HepG2 (cell line): ENCODE measurements around the gene CENPP. TPM values are rescaled to one million over a fixed set of nuclear protein-coding genes. Genes with fewer than 3 reads are reported as not detected.

ENCODE experiments used
- ATAC-seq: fragments of 200-7000 bp; cut with Tn5 transposase; 3 replicates; pipeline ENCODE4 v1.9.1; 2020; ENCODE audit warnings: mild to moderate bottlenecking, moderate library complexity
- BruUV-seq: library from RNA; stranded (reverse); fragments of 400-500 nt; replicated peaks from 2 replicates; lab custom pipeline; 2021; lab: Mats Ljungman, UMichigan
- CTCF ChIA-PET: fragments of 300-600 bp; formaldehyde crosslinking; extraction: SDS; loops from one replicate; lab custom pipeline; 2021; ENCODE audit warnings: low total read pairs, inconsistent platforms, low intra/inter-chr PET ratio; lab: Yijun Ruan, JAX
- POLR2A ChIA-PET: fragments of 350-600 bp; sonication (Branson Sonifier 250); formaldehyde crosslinking; loops from one replicate; lab custom pipeline; 2020; ENCODE audit warnings: antibody characterized with exemption, inconsistent platforms; lab: Yijun Ruan, JAX
- DNase-seq: peaks from one replicate; pipeline ENCODE4 v3.0.0-alpha.2; 2015; ENCODE audit warnings: low spot score
- FAIRE-seq: peaks from 3 replicates; lab custom pipeline; 2011; peaks lifted over from hg19 to GRCh38; lab: Jason Lieb, UNC
- H2AFZ ChIP-seq: one replicate; pipeline ENCODE4 v1.6.1; 2011; ENCODE audit warnings: low read length, inconsistent platforms
- H3K27ac ChIP-seq: fragments of 300-600 bp; 3 replicates; pipeline ENCODE4 v1.8.0; 2011; ENCODE audit warnings: mixed run types, mild to moderate bottlenecking, mixed read lengths, low read length, inconsistent platforms; ENCODE audit not compliant: insufficient read depth; ENCODE audit errors: extremely low read length
- H3K27me3 ChIP-seq, 2 experiments: fragments of 200-600 bp in 1 of 2; 2 replicates in 1 of 2; 3 replicates in 1 of 2; pipeline versions ENCODE4 v1.6.0 to v1.8.0; 2011; ENCODE audit warnings: low read length in 2 of 2, mild to moderate bottlenecking in 2 of 2, moderate library complexity in 2 of 2, inconsistent platforms in 1 of 2; ENCODE audit not compliant: insufficient read depth in 2 of 2, control insufficient read depth in 1 of 2
- H3K36me3 ChIP-seq, 2 experiments: fragments of 200-600 bp in 1 of 2; replicated peaks in 1 of 2; 2 replicates in 1 of 2; 3 replicates in 1 of 2; pipeline versions ENCODE4 v1.5.1 to v1.8.0; 2011; ENCODE audit warnings: low read length in 2 of 2, inconsistent platforms in 1 of 2; ENCODE audit not compliant: insufficient read depth in 2 of 2, control insufficient read depth in 1 of 2
- H3K4me1 ChIP-seq: 2 replicates; pipeline ENCODE4 v1.5.1; 2012; ENCODE audit warnings: low read length, inconsistent platforms; ENCODE audit not compliant: insufficient read depth
- H3K4me2 ChIP-seq: 2 replicates; pipeline ENCODE4 v1.6.0; 2011; ENCODE audit warnings: low read depth, low read length, inconsistent platforms
- H3K4me3 ChIP-seq, 3 experiments: fragments of 200-600 bp in 1 of 3; sonication (generic), shearing (Covaris generic) in 1 of 3; replicated peaks in 1 of 3; 2 replicates each; pipeline ENCODE4 v1.5.1; 2011 to 2016; ENCODE audit warnings: low read length in 3 of 3, inconsistent platforms in 2 of 3, low read depth in 2 of 3, mild to moderate bottlenecking in 2 of 3, control low read depth in 1 of 3, mixed read lengths in 1 of 3; ENCODE audit not compliant: insufficient read depth in 1 of 3
- H3K79me2 ChIP-seq: one replicate; pipeline ENCODE4 v1.6.1; 2011; ENCODE audit warnings: low read length, inconsistent platforms; ENCODE audit not compliant: insufficient read depth
- H3K9ac ChIP-seq: 2 replicates; pipeline ENCODE4 v1.6.0; 2011; ENCODE audit warnings: mild to moderate bottlenecking, low read depth, low read length, inconsistent platforms; ENCODE audit not compliant: insufficient read depth
- H3K9me3 ChIP-seq: 2 replicates; pipeline ENCODE4 v1.5.1; 2012; ENCODE audit warnings: mild to moderate bottlenecking, low read length
- H4K20me1 ChIP-seq: 2 replicates; pipeline ENCODE4 v1.6.0; 2011; ENCODE audit warnings: inconsistent platforms, mild to moderate bottlenecking, low read length, moderate library complexity; ENCODE audit not compliant: insufficient read depth
- ERF ChIP-seq: IDR thresholded peaks from 2 replicates; pipeline ENCODE4 v1.6.1; 2018; ENCODE audit warnings: missing biosample characterization, missing genetic modification reagents
- NCOA2 ChIP-seq: sonication (generic); formaldehyde crosslinking; IDR thresholded peaks from 2 replicates; pipeline ENCODE4 v1.8.0; 2022; ENCODE audit warnings: inconsistent platforms
- NFIC ChIP-seq: IDR thresholded peaks from 2 replicates; pipeline ENCODE4 v1.6.1; 2012; ENCODE audit warnings: mild to moderate bottlenecking, low read length, inconsistent platforms
- PHF21A ChIP-seq: sonication (generic); formaldehyde crosslinking; IDR thresholded peaks from 2 replicates; pipeline ENCODE4 v1.5.0; 2020; ENCODE audit warnings: mild to moderate bottlenecking, missing genetic modification reagents
- RARA ChIP-seq: IDR thresholded peaks from 2 replicates; pipeline ENCODE4 v1.6.1; 2016; ENCODE audit warnings: missing genetic modification reagents, missing compliant biosample characterization
- RBFOX2 ChIP-seq: fragments of 200-400 bp; formaldehyde crosslinking; IDR thresholded peaks from 2 replicates; pipeline ENCODE4 v1.6.1; 2017; ENCODE audit warnings: low read depth, mild to moderate bottlenecking, low read length
- SMAD9 ChIP-seq: sonication (generic); formaldehyde crosslinking; IDR thresholded peaks from 2 replicates; pipeline ENCODE4 v1.5.1; 2020; ENCODE audit warnings: mild to moderate bottlenecking, missing genetic modification reagents
- TCF7 ChIP-seq: sonication (generic); IDR thresholded peaks from 2 replicates; pipeline ENCODE4 v1.6.1; 2016; ENCODE audit warnings: antibody characterized with exemption, low read depth
- ZBTB25 ChIP-seq: IDR thresholded peaks from 2 replicates; pipeline ENCODE4 v1.6.1; 2018; ENCODE audit warnings: missing genetic modification reagents
- ZNF446 ChIP-seq: sonication (generic); formaldehyde crosslinking; IDR thresholded peaks from 2 replicates; pipeline ENCODE4 v1.5.0; 2020; ENCODE audit warnings: mild to moderate bottlenecking, missing genetic modification reagents
- ZNF879 ChIP-seq: sonication (generic); formaldehyde crosslinking; IDR thresholded peaks from 2 replicates; pipeline ENCODE4 v1.8.1; 2023; ENCODE audit warnings: missing genetic modification reagents
- WGBS: methylation state at CpG from one replicate; pipeline ENCODE4 v1.1.6; 2017; ENCODE audit warnings: low lambda C conversion rate; 5-methylcytosine and 5-hydroxymethylcytosine counted together
- in situ Hi-C: cut with HindIII; loops from 2 replicates; pipeline ENCODE4 v1.10.0; 2017; ENCODE audit warnings: low pct_unique_long_range_greater_than_20kb; ENCODE audit not compliant: extremely low pct_ligation_motif_present
- intact Hi-C: fragments of 100-400 bp; cut with micrococcal nuclease; formaldehyde crosslinking; loops from one replicate; pipeline ENCODE4 v1.10.0; 2022; ENCODE audit not compliant: unreplicated experiment
- polyA plus RNA-seq, 8 experiments: library from polyadenylated mRNA; depleted of rRNA in 3 of 8; stranded (reverse) in 7 of 8; unstranded in 1 of 8; fragments of >200 nt; fragmentation: Illumina TruSeq in 4 of 8; extraction: Trizol in 4 of 8; gene quantifications; 2 replicates each; pipeline versions ENCODE4 v1.2.1 to v1.2.3, GENCODE V29; 2011 to 2016; ENCODE audit warnings: low read depth in 4 of 8, missing spikeins in 1 of 8, mixed read lengths in 1 of 8; ENCODE audit not compliant: insufficient read depth in 1 of 8
- total RNA-seq, 5 experiments: library from RNA; depleted of rRNA; stranded (reverse); fragments of >200 nt; fragmentation: Illumina TruSeq; extraction: Trizol; gene quantifications; 2 replicates each; pipeline ENCODE4 v1.2.3, GENCODE V29; 2016; ENCODE audit warnings: low read depth in 1 of 5

Gene CENPP
- total and polyA plus RNA-seq, 2 of the 13 experiments (the other 11 are each of a cell fraction or from before 2014, with no cell fraction given), result 2.0 to 11.4 TPM

GRCh38 chr9:92482329-92482728, 156.6 kb downstream of the CENPP start, which contains the start of gene ASPN:
Gene ASPN (minus strand): TSS chr9:92482506.
- no TSS peak for BruUV-seq
- ChIA-PET POLR2A (no interaction called here), CTCF (no interaction called here)
- no peak for FAIRE-seq
- intact Hi-C loops, result no loop called here
- Histone ChIP-seq H3K4me2 (no peak within 1 kb of the TSS), H3K9ac (no peak within 1 kb of the TSS), H3K27me3 (no peaks in the 10 kb centered on the region), H3K9me3 (no peaks in the 10 kb centered on the region), H2AFZ (no peak within 1 kb of the TSS), H3K4me3 (no peak within 1 kb of the TSS), H3K36me3 (no peaks in the 10 kb centered on the region), H3K4me1 (peaks cover 13% of the 10 kb centered on the region), H3K27ac (no peak within 1 kb of the TSS), H3K79me2 (no peaks in the 10 kb centered on the region), H4K20me1 (no peaks in the 10 kb centered on the region)
- no peak for DNase-seq
- 97% methylated on average over 3 of the region's 3 CpGs for WGBS
- no peak for ATAC-seq
- in situ Hi-C loops, result no loop called here
- TF ChIP-seq ERF (CRISPR knock-in tag) (no peak), SMAD9 (CRISPR knock-in tag) (no peak), NFIC (no peak), PHF21A (CRISPR knock-in tag) (no peak), RBFOX2 (no peak), RARA (CRISPR knock-in tag) (no peak), ZNF446 (CRISPR knock-in tag) (no peak), ZNF879 (no peak), NCOA2 (CRISPR knock-in tag) (no peak), ZBTB25 (CRISPR knock-in tag) (no peak), TCF7 (no peak)
